Activated CD4-positive, alpha-beta memory T cell treated with anti-CD3 and anti-CD28 coated beads for 36 hours (primary cell): Measurements from ENCODE around the gene TMEM250. TPM values are rescaled to one million over a fixed set of nuclear protein-coding genes. Genes with fewer than 3 reads are reported as not detected.

Experiments
- CTCF ChIA-PET: fragments of 350-600 bp; sonication (Branson Sonifier 250); formaldehyde crosslinking; loops from one replicate; lab custom pipeline; 2021; ENCODE audit warnings: antibody characterized with exemption, inconsistent platforms; lab: Charles Lee
- POLR2A ChIA-PET: fragments of 350-600 bp; sonication (Branson Sonifier 250); formaldehyde crosslinking; loops from one replicate; lab custom pipeline; 2021; ENCODE audit warnings: antibody characterized with exemption; lab: Charles Lee
- DNase-seq: peaks from one replicate; pipeline ENCODE4 v3.0.0-alpha.2; 2020
- H3K27ac Mint-ChIP-seq: one replicate; pipeline ENCODE4 v1.8.0; 2021; ENCODE audit warnings: mixed read lengths
- H3K27me3 Mint-ChIP-seq: one replicate; pipeline ENCODE4 v1.8.0; 2021; ENCODE audit warnings: mixed read lengths
- H3K36me3 Mint-ChIP-seq: one replicate; pipeline ENCODE4 v1.8.0; 2021; ENCODE audit warnings: mixed read lengths
- H3K4me1 Mint-ChIP-seq: one replicate; pipeline ENCODE4 v1.8.0; 2021; ENCODE audit warnings: low read depth, mixed read lengths
- H3K4me3 Mint-ChIP-seq: one replicate; pipeline ENCODE4 v1.8.0; 2021; ENCODE audit warnings: mild to moderate bottlenecking, mixed read lengths
- H3K9me3 Mint-ChIP-seq: one replicate; pipeline ENCODE4 v1.8.0; 2021; ENCODE audit warnings: mixed read lengths
- intact Hi-C: fragments of 100-400 bp; cut with micrococcal nuclease; formaldehyde crosslinking; loops from one replicate; pipeline ENCODE4 v1.15.1; 2023
- total RNA-seq, 2 experiments: library from RNA; stranded (reverse); gene quantifications; one replicate each; pipeline ENCODE4 v1.2.3, GENCODE V29; 2021

The TMEM250 gene
- 10 to 100 TPM; 28.0 to 28.4 TPM for total RNA-seq

GRCh38 chr9:136118320-136119060 is at the start of gene TMEM250:
TSS of gene TMEM250 (minus strand) at chr9:136118875. CDS start at chr9:136116900, 1,975 bp downstream.
- Mint-ChIP-seq H3K36me3 (peaks cover 1% of the 10 kb centered on the region), H3K27ac (peak within 1 kb of the TSS; percentile 87), H3K4me3 (peak within 1 kb of the TSS; percentile 84), H3K4me1 (peaks cover 30% of the 10 kb centered on the region), H3K9me3 (no peaks in the 10 kb centered on the region), H3K27me3 (no peaks in the 10 kb centered on the region)
- peak; percentile 97 for DNase-seq
- ChIA-PET POLR2A (interaction anchor here (1.1 to 1.6 kb wide), 4 partner anchors 9 to 157 kb away, joined by 3 to 13 read pairs (median 6); partner anchors contain the start of genes NACC2 and UBAC1), CTCF (interaction anchor here (0.7 to 2.0 kb wide), 4 partner anchors 9 to 151 kb away, joined by 3 to 12 read pairs (median 4); no protein-coding TSS in a partner anchor)
- intact Hi-C loops, result loop anchor here (1.0 to 10.0 kb wide), 5 partner anchors 9 to 426 kb away; partner anchors contain the start of genes NOTCH1, SEC16A and UBAC1

GRCh38 chr9:136163248-136163850 is 44.7 kb upstream of the TMEM250 start:
- peaks cover 3% of the 10 kb centered on the region for H3K9me3 Mint-ChIP-seq
- ChIA-PET POLR2A (no interaction called here), CTCF (no interaction called here)
- no peak for DNase-seq
- H3K27me3 Mint-ChIP-seq, result peaks cover 2% of the 10 kb centered on the region
- intact Hi-C loops, result no loop called here
- H3K27ac Mint-ChIP-seq, result no peak overlapping the region
- no peaks in the 10 kb centered on the region for H3K36me3 Mint-ChIP-seq
- H3K4me3 Mint-ChIP-seq, result no peak overlapping the region
- no peaks in the 10 kb centered on the region for H3K4me1 Mint-ChIP-seq

- H3K27me3 Mint-ChIP-seq, result peaks cover 4% of the 10 kb centered on the region
These were observed 42.4 kb upstream of the TMEM250 start for GRCh38 chr9:136160995-136161610.

GRCh38 chr9:136160381-136160841 is 41.7 kb upstream of the TMEM250 start:
- H3K4me1 Mint-ChIP-seq, result no peaks in the 10 kb centered on the region
- POLR2A ChIA-PET, result no interaction called here
- no peaks in the 10 kb centered on the region for H3K36me3 Mint-ChIP-seq
- intact Hi-C loops, result no loop called here
- CTCF ChIA-PET, result no interaction called here
- H3K27me3 Mint-ChIP-seq, result peaks cover 7% of the 10 kb centered on the region
- H3K27ac Mint-ChIP-seq, result no peak overlapping the region
- H3K4me3 Mint-ChIP-seq, result no peak overlapping the region
- DNase-seq, result no peak
- peaks cover 3% of the 10 kb centered on the region for H3K9me3 Mint-ChIP-seq

More at GRCh38 chr9:136160995-136161610, 42.4 kb upstream of the TMEM250 start:
- Mint-ChIP-seq H3K9me3 (peaks cover 3% of the 10 kb centered on the region), H3K27ac (no peak overlapping the region), H3K36me3 (no peaks in the 10 kb centered on the region), H3K4me3 (no peak overlapping the region), H3K4me1 (no peaks in the 10 kb centered on the region)
- intact Hi-C loops, result no loop called here
- POLR2A ChIA-PET, result no interaction called here
- CTCF ChIA-PET, result no interaction called here
- no peak for DNase-seq

- Mint-ChIP-seq H3K27me3 (peaks cover 11% of the 10 kb centered on the region), H3K4me3 (no peak overlapping the region), H3K27ac (no peak overlapping the region), H3K36me3 (no peaks in the 10 kb centered on the region), H3K4me1 (no peaks in the 10 kb centered on the region), H3K9me3 (peaks cover 3% of the 10 kb centered on the region)
- intact Hi-C loops, result no loop called here
- no peak for DNase-seq
- ChIA-PET POLR2A (no interaction called here), CTCF (no interaction called here)
These were observed 41.2 kb upstream of the TMEM250 start for GRCh38 chr9:136159851-136160250.

GRCh38 chr9:136157477-136158265 is 39.0 kb upstream of the TMEM250 start:
- Mint-ChIP-seq H3K36me3 (no peaks in the 10 kb centered on the region), H3K27ac (no peak overlapping the region), H3K4me1 (no peaks in the 10 kb centered on the region), H3K27me3 (peaks cover 11% of the 10 kb centered on the region), H3K9me3 (no peaks in the 10 kb centered on the region), H3K4me3 (no peak overlapping the region)
- POLR2A ChIA-PET, result no interaction called here
- CTCF ChIA-PET, result no interaction called here
- no peak for DNase-seq
- intact Hi-C loops, result no loop called here

- Mint-ChIP-seq H3K9me3 (no peaks in the 10 kb centered on the region), H3K27ac (no peak overlapping the region), H3K27me3 (peaks cover 11% of the 10 kb centered on the region), H3K4me1 (no peaks in the 10 kb centered on the region), H3K36me3 (no peaks in the 10 kb centered on the region), H3K4me3 (no peak overlapping the region)
- ChIA-PET POLR2A (no interaction called here), CTCF (no interaction called here)
- intact Hi-C loops, result no loop called here
- DNase-seq, result no peak
These were observed 37.8 kb upstream of the TMEM250 start for GRCh38 chr9:136156209-136157120.

- no peaks in the 10 kb centered on the region for H3K36me3 Mint-ChIP-seq
- no peaks in the 10 kb centered on the region for H3K9me3 Mint-ChIP-seq
- H3K27me3 Mint-ChIP-seq, result peaks cover 11% of the 10 kb centered on the region
- ChIA-PET POLR2A (no interaction called here), CTCF (no interaction called here)
- DNase-seq, result no peak
- no peaks in the 10 kb centered on the region for H3K4me1 Mint-ChIP-seq
- H3K27ac Mint-ChIP-seq, result no peak overlapping the region
- intact Hi-C loops, result no loop called here
- H3K4me3 Mint-ChIP-seq, result no peak overlapping the region
These were observed 36.9 kb upstream of the TMEM250 start for GRCh38 chr9:136155576-136155975.

- Mint-ChIP-seq H3K4me1 (no peaks in the 10 kb centered on the region), H3K27ac (no peak overlapping the region), H3K36me3 (no peaks in the 10 kb centered on the region), H3K27me3 (peaks cover 11% of the 10 kb centered on the region), H3K4me3 (no peak overlapping the region), H3K9me3 (no peaks in the 10 kb centered on the region)
- CTCF ChIA-PET, result no interaction called here
- POLR2A ChIA-PET, result no interaction called here
- DNase-seq, result no peak
- intact Hi-C loops, result no loop called here
These were observed 36.3 kb upstream of the TMEM250 start for GRCh38 chr9:136154943-136155342.

GRCh38 chr9:136153381-136154065 is 34.8 kb upstream of the TMEM250 start:
- ChIA-PET POLR2A (no interaction called here), CTCF (no interaction called here)
- no peaks in the 10 kb centered on the region for H3K9me3 Mint-ChIP-seq
- intact Hi-C loops, result no loop called here
- no peak for DNase-seq
- H3K27me3 Mint-ChIP-seq, result peaks cover 11% of the 10 kb centered on the region
- no peak overlapping the region for H3K4me3 Mint-ChIP-seq
- no peak overlapping the region for H3K27ac Mint-ChIP-seq
- H3K36me3 Mint-ChIP-seq, result no peaks in the 10 kb centered on the region
- H3K4me1 Mint-ChIP-seq, result no peaks in the 10 kb centered on the region

- no peaks in the 10 kb centered on the region for H3K36me3 Mint-ChIP-seq
- POLR2A ChIA-PET, result no interaction called here
- DNase-seq, result no peak
- CTCF ChIA-PET, result no interaction called here
- H3K4me1 Mint-ChIP-seq, result no peaks in the 10 kb centered on the region
- H3K27me3 Mint-ChIP-seq, result peaks cover 11% of the 10 kb centered on the region
- H3K9me3 Mint-ChIP-seq, result no peaks in the 10 kb centered on the region
- intact Hi-C loops, result no loop called here
- H3K4me3 Mint-ChIP-seq, result no peak overlapping the region
- no peak overlapping the region for H3K27ac Mint-ChIP-seq
These were observed 34.3 kb upstream of the TMEM250 start for GRCh38 chr9:136152931-136153330.
